Fibroblast of mammary gland (primary cell): ENCODE measurements around the gene TMIGD2.

Source experiments
- DNase-seq: peaks from one replicate; pipeline ENCODE4 v3.0.0-alpha.2; 2010; ENCODE audit warnings: low read depth
- H3K4me3 ChIP-seq: 2 replicates; pipeline ENCODE4 v1.5.1; 2011; ENCODE audit warnings: low read depth, mild to moderate bottlenecking, low read length, moderate library complexity; ENCODE audit not compliant: control insufficient read depth
- TF ChIP-seq, protein P1 (sequence below): conservative IDR thresholded peaks from 2 replicates; pipeline ENCODE4 v1.5.1; 2011; ENCODE audit warnings: low read depth, low read length, inconsistent platforms; ENCODE audit not compliant: control insufficient read depth, insufficient read depth

TMIGD2 gene

DNA sequence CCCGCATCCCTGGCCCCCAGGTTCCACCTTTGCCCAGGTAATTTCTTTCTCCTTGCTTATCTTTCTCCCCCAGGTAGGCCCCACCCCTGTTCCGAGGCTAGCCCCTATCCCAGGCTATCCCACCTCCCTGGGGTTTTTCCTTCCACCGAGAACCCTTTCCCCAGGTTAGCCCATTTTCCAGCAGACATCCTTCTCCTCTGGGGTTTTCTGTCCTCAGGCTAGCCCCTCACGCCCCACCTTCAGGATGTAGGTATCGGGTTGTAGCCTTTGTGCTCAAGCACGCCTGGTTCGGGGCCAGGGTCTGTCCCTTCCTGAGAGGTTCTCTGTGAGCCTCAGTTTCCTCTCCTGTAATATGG is 3.0 kb upstream of the TMIGD2 start:
- no peak overlapping the region for H3K4me3 ChIP-seq
- no peak for DNase-seq
- TF ChIP-seq, protein P1, sequence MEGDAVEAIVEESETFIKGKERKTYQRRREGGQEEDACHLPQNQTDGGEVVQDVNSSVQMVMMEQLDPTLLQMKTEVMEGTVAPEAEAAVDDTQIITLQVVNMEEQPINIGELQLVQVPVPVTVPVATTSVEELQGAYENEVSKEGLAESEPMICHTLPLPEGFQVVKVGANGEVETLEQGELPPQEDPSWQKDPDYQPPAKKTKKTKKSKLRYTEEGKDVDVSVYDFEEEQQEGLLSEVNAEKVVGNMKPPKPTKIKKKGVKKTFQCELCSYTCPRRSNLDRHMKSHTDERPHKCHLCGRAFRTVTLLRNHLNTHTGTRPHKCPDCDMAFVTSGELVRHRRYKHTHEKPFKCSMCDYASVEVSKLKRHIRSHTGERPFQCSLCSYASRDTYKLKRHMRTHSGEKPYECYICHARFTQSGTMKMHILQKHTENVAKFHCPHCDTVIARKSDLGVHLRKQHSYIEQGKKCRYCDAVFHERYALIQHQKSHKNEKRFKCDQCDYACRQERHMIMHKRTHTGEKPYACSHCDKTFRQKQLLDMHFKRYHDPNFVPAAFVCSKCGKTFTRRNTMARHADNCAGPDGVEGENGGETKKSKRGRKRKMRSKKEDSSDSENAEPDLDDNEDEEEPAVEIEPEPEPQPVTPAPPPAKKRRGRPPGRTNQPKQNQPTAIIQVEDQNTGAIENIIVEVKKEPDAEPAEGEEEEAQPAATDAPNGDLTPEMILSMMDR: no peak

DNA sequence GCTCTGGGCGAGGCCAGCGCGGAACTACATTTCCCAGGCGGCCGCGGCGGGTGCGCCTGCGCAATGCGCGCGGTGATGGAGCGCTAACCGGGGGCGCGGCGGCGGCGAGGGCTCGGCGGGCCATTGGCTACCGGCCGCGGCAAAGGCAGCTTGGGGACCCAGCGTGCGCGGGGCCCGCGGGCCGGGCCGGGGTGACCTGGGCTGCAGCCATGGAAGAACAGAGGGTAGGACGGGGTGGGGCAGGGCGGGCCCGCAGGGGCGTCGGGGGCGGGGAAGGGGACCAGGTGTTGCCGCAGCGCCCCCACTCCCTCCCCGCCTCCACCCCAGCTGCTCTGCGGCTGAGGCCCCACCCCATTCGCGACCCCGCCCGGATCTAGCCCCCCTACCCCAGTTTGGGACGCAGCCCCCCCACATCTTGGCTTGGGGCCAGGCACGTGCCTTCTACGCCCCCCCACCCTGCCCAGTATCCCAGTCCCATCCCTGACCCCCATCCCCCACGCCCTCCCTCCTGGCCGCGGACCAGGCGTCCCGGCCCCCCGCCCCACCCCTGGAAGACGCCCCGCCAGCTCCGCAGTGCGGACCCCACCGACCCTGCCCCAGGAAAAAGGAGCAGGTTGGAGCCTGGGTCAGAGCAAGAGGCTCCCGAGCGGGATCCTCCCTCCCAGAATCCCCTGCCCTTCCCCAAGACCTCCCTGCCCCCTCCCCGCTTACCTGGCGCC is 2.5 kb upstream of the TMIGD2 start, which contains the start of gene FSD1:
Gene FSD1 (plus strand): TSS at position 61 of the 719 bp plus-strand sequence. CDS start 149 bp downstream, at position 210.
- peak within 1 kb of the TSS; percentile 20 for H3K4me3 ChIP-seq
- peak; percentile 34 for DNase-seq
- TF ChIP-seq, protein P1: no peak

DNA sequence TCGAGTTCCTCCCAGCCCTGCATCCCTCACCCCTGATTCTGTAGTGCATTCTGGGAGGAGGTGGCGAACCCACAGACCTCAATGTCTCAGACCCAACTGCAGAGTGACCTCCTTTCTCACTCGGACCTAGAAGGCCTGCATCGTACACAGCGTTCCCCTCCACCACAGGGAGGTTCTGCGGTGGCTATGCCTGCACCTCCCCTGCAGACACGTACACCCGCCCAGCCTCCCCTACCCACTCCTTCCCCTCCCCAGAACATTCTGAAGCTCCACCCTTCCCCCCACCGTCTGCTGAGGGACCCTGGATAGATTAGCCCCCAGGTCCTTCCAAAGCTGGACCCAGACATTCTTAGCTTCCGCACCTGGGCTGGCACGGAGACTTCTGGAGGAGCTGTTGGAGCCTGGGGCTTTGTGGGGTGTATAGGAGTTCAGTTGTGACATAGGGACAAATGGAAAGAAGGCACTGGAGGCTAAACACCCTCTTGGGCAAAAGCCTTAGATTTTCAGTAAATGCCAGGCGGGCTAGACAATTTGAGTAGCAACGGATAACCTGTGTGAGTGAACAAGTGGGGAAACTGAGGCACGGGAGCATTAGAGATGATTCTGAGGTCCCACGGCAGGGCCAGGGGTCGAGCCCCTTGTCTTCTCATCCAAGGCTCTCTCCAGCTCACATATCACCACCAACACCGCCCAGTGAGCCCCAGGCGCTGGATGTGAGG is 1.8 kb upstream of the TMIGD2 start:
- no peak overlapping the region for H3K4me3 ChIP-seq
- TF ChIP-seq, protein P1: no peak
- DNase-seq: no peak

DNA sequence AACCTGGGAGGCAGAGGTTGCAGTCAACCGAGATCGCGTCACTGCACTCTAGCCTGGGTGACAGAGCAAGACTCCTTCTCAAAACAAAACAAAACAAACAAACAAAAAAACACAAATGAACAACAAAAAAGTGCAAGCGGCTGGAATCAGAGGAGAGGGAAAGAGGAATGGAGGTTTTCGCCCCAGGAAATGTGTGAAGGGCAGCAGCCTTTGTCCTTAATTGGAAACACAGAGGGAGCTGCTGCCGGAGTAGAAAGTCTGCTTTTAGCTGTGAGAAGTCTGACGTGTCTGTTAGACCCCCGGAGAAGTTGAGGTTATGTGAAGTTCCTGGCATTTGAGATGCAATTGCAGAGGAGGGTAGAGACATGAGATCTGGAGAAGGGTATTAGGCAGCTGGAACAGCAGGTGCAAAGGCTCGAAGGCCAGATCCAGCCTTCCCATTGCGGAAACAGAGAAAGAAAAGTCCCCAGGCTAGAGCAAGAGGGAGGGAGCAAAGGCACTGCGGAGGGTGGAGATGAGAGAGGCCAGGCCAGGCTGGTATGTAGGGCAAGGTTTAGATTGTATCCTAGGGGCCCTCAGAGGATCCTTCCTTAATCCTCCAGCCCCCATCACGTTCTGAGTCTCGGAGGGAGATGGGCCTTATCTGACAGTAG is 473 bp downstream of the TMIGD2 start:
- H3K4me3 ChIP-seq: no peak overlapping the region
- TF ChIP-seq, protein P1: no peak
- no peak for DNase-seq

DNA sequence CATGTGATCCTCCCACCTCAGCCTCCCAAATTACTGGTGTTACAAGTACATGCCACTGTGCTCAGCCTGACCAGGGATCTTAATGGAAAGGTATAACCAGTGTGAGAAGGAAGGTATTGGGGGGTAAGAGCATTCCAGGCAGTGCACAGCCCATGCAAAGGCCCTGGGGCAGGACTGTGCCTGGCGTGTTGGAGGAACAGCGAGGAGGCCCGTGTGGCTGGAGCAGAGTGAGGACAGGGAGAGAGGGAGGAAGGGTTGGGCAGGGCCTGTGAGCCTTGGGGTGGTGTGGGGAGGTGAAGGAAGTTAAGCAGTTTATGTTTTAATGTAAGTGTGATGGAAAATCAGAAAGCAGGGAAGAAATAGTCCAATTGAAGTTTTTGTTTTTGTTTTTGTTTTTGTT is 1.6 kb downstream of the TMIGD2 start:
- no peak for DNase-seq
- H3K4me3 ChIP-seq: no peak overlapping the region
- TF ChIP-seq, protein P1: no peak

DNA sequence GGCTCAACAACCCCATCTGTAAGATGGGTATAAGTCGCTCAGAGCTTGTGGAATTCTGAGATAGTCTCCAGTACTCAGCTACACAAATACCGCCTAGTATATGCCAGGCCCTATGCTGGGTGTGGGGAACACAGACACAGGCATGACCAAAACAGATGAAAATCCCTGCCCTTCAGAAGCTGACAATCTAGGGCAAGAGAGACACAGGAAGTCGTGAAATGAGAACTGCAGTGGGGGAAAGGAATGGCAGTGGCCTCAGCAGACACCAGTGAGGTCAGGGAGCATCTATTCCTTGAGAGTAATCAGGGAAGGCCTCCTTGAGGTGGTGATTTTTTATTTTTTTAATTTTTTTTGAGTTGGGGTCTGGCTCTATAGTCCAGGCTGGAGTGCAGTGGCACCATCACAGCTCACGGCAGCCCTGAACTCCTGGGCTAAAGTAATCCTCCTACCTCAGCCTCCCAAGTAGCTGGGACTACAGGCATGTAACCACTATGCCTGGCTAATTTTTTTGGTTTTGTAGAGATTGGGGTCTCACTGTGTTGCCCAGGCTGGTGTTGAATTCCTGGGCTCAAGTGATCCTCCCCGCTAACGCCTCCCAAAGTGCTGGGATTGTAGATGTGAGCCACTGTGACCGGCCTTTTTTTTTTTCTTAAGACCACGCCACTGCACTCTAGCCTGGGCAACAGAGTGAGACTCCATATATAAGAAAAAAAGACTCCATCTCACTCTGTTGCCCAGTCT is 3.2 kb downstream of the TMIGD2 start:
- TF ChIP-seq, protein P1: no peak
- no peak overlapping the region for H3K4me3 ChIP-seq

More for the DNA sequence above, 3.2 kb downstream of the TMIGD2 start:
- DNase-seq: no peak
